Daoy (cell line): ENCODE measurements around the gene B4GALNT1. TPM values are rescaled to one million over a fixed set of nuclear protein-coding genes. Genes with fewer than 3 reads are reported as not detected.
A peak's percentile ranks its signal among the peaks of the same experiment; 100 is the strongest.
"Not testable (repeated sequence)": the region's sequence is repeated elsewhere in the genome, so short reads cannot be mapped to it uniquely, and the experiment has no call there.

Source experiments
- DNase-seq: peaks from one replicate; pipeline ENCODE4 v3.0.0-alpha.2; 2015; ENCODE audit warnings: low read depth
- total RNA-seq: library from RNA; depleted of rRNA; stranded (reverse); fragments of >200 nt; shearing (Covaris generic); gene quantifications from 2 replicates; pipeline ENCODE4 v1.2.3, GENCODE V29; 2014

B4GALNT1 gene
- total RNA-seq, 1 experiment from 2014 or later = 36.5 TPM

- DNase-seq = no peak
Observed at GRCh38 chr12:57637364-57637763, 4.4 kb upstream of the B4GALNT1 start.

DNA sequence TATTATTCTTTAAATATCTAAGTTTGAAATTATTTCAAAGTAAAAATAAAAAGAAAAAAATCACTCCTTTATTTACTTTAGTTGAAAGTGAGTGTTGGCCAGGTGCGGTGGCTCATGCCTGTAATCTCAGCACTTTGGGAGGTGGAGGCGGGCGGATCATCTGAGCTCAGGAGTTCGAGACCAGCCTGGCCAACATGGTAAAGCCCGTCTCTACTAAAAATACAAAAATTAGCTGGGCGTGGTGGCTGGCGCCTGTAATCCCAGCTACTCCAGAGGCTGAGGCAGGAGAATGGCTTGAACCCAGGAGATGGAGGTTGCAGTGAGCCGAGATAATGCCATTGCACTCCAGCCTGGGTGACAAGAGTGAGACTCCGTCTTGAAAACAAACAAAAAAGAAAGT, 3.7 kb upstream of the B4GALNT1 start:
- DNase-seq = not testable (repeated sequence)

- DNase-seq = peak; percentile 48
Observed at GRCh38 chr12:57632073-57632957, 686 bp downstream of the B4GALNT1 start.

- no peak for DNase-seq
Observed at GRCh38 chr12:57631566-57632072, 1.4 kb downstream of the B4GALNT1 start.

GRCh38 chr12:57630891-57631433, 2.0 kb downstream of the B4GALNT1 start:
- no peak for DNase-seq

DNA sequence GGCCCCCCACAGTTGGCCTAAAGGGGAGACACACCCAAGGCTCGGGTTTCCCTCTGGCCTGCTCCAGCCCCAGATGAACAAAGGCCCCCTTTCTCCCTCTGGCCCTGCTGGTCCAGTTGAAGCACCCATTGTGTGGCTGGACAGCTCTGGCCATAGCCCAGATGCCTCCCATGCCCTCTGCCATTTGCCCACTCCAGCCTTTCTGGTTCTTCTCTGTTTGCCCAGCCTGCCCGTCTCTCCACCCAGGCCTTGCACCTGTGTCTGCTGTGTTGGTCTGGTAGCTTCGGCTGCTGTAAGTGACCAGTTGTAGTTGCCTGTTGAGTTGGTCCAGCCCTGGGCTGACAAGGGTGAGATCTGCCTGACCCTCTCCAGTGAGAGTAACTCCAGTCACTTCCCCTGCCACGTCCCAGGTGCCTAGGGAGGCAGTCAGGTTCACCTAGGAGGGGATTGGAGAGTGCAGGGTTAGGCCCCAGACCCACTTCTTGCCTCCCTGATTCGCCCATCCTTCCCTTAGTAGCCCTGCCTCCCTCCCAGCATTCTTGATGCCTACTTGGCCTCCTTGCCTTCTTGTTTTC, 3.0 kb downstream of the B4GALNT1 start:
- DNase-seq = no peak

GRCh38 chr12:57628280-57629191, 4.5 kb downstream of the B4GALNT1 start:
- no peak for DNase-seq

DNA sequence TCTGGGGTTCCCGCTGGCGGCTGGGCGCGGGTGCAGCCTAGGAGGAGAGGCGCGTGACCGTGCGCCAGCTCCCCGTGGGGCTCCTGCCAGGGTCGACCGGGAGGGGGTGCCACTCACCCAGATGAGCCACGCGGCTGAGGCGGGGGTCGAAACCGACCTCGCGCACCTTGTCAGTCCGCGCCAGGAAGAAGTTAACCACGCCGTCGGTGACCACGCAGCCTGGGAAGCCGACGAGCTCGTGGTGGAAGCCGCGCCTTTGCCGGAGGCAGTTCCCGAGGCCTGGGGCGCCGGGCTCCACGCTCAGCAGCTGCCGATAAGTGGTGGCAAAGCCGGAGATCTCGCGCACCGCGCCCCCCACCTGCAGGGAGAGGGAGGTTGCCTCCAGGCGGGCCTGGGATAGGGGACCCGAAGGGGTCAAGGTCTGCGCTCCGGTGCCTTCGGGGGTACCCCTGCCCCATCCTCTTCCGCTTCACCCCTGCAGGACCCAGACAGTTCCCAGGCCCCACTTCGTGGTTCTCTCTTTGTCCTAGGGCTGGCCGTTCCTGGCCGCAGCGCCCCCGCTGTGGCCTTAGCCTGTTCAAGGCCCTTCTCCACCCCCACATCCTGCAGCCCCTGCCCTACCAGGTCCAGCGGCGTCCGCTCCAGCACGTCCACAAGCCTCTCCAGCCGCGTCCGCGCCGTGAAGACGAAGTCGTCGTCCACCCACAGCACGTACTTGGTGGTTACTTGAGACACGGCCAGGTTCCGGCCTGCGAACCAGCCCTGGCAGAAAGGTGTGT, 5.3 kb downstream of the B4GALNT1 start:
- no peak for DNase-seq

DNA sequence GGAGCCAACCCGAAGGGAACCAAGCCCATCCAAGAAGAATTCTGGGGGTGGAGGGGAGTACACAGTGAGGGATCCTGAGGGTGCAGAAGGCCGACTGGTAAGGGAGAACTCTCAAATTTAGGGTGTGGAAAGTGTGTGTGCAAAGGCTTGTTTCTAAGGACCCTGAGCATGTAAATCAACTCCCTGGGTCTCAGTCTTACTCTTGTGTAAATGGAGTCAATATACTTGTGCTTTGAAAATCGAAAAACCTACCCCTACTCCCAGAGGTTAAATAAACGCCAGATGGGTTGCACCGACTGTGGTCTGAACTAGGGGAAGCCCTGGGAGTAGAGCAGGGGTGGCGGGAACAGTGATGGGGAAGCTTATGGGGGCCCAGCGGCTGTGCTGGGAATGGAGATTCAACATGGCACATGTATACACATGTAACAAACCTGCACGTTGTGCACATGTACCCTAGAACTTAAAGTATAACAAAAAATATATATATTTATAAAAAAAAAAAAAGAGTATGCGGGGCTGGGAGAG, 6.0 kb downstream of the B4GALNT1 start:
- no peak for DNase-seq

GRCh38 chr12:57626111-57626920, 6.7 kb downstream of the B4GALNT1 start:
- no peak for DNase-seq

GRCh38 chr12:57625261-57626032, 7.6 kb downstream of the B4GALNT1 start:
- no peak for DNase-seq

DNA sequence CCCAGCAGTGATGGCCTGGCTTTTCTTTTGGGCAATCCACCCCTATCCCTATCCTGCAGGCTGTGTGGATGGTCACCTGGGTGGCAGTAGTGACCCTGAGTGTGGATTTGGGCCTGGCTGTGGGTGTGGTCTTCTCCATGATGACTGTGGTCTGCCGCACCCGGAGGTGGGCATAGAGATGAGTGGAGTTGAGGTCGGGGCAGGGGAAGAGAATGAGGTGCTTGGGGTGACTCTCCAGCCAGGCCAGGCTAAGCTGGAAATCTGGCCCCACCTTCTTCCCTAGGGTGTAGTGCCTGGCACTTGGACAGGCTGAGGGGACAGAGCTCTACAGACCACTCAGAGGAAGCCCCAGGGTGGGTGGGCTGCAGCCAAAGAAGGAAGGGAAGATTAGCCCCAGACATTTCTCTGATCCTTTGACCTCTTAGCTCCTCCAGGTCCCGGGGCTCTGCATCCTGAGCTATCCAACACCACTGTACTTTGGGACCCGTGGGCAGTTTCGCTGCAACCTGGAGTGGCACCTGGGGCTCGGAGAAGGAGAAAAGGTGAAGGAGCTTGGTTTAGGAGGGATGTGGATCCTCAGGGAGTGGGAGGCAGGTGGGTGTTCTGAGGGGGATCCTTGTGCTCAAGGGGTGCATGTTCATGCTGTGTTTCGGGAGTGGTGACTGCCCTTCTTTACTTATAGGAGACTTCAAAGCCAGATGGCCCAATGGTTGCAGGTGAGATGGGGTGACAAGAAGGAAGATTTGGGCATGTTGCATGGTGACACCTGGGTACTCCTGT, 8.4 kb downstream of the B4GALNT1 start:
- DNase-seq = no peak

DNA sequence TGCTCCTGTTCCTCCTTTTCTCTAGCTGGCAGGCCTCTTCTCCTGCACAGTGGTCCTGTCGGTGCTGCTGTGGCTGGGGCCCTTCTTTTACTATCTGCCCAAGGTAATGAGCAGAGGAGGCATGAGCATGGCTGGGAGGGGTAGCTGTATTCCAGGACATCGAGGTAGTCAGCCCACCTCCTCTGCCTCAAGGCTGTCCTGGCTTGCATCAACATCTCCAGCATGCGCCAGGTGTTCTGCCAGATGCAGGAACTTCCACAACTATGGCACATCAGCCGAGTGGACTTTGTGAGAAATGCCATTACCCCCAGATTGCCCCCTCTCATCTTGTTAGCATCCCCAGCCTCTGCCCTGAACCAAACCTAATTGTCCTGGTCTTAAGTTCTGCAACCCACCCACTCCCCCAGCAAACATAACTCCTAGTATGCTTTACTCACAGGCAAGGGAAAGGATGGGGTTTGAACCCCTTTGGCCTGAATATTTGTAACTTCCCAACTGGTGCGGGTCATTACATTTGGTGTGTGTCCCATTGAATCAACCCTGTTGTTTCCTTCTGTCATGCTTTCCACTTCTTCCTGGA, 9.1 kb downstream of the B4GALNT1 start:
- no peak for DNase-seq

DNA sequence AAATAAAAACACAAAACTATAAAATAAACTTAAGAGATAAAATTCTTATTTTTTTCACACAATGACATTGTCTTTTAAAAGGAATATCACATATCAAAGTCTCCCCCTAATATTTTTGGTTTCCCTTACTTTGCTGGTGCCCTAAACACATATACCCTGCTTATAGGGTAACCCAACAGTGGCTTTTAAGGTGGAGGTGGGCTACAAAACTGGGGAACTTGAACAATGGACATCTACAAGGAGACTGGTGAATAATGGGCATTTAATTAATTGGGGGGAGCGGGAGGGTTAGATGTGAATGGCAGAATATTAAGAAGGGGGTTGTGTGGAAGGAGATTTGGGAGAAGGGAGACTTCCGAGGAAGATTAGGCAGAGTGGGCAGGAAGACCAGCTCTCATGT, 9.6 kb downstream of the B4GALNT1 start:
- DNase-seq = no peak

- no peak for DNase-seq
Observed at GRCh38 chr12:57622293-57623245, 10.4 kb downstream of the B4GALNT1 start.

DNA sequence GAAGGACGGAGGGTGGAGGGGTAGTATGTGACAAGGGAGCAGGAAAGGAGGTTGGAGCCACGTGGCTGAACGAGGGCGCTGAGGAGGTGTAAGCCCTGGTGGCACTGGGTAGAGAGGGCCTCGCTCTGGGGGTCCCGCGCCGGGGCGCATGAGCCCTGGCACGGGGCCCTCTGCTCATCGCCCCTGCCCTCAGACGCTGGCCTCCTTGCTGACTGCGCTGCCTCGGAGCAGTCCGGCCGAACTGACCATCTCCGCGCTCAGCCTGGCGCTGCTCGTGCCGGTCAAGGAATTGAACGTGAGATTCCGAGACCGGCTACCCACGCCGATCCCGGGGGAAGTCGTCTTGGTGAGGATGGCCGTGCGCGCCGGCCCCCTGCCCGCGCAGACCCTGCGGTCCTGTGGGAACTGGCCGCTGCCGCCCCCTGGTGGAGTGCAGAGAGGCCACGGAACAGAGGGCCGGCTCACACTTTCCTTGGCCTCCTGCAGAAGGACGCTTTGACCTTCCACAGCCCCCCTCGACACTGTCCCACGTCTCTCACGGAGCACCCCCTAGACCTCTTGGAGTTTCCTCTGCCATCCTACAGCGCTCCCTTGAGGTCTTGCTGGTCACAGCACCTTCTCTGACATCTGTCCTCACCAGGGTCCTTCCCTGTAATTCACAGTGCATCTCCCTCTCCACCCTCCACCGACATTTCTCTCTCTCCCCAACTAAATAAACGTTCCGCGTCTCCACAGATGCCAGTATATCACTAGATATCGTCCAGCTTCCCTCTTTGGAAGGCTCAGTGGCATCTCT, 11.3 kb downstream of the B4GALNT1 start:
- DNase-seq = peak; percentile 62
